CD4-positive, CD25-positive, alpha-beta regulatory T cell (primary cell): ENCODE measurements around the gene GAREM2. TPM values are rescaled to one million over a fixed set of nuclear protein-coding genes. Genes with fewer than 3 reads are reported as not detected.

ENCODE experiments used
- ATAC-seq, 2 donors: fragments of 150-1000 bp; cut with Tn5 transposase; one replicate each; pipeline ENCODE4 v1.10.0; 2021; ENCODE audit warnings: low read depth in 2 of 2, moderate number of reproducible peaks in 2 of 2, moderate library complexity in 1 of 2
- DNase-seq, 3 donors: peaks; one replicate each; pipeline versions ENCODE4 v3.0.0 to v3.0.0-alpha.2; 2012 to 2022; ENCODE audit warnings: mixed read lengths in 1 of 3
- H3K27ac ChIP-seq: one replicate; pipeline ENCODE4 v1.7.0; 2013; ENCODE audit warnings: mild to moderate bottlenecking, low read length; ENCODE audit not compliant: insufficient read depth, poor library complexity, severe bottlenecking
- H3K27me3 ChIP-seq: one replicate; pipeline ENCODE4 v1.7.0; 2013; ENCODE audit warnings: low read length; ENCODE audit not compliant: control insufficient read depth, insufficient read depth
- H3K36me3 ChIP-seq: one replicate; pipeline ENCODE4 v1.7.0; 2013; ENCODE audit warnings: mild to moderate bottlenecking, low read length, moderate library complexity; ENCODE audit not compliant: control insufficient read depth, insufficient read depth
- H3K4me1 ChIP-seq: 2 replicates; pipeline ENCODE4 v1.7.0; 2013; ENCODE audit warnings: mild to moderate bottlenecking, low read length; ENCODE audit not compliant: insufficient read depth, control insufficient read depth, poor library complexity, severe bottlenecking
- H3K4me3 ChIP-seq: one replicate; pipeline ENCODE4 v1.7.0; 2013; ENCODE audit warnings: low read depth, mild to moderate bottlenecking, low read length, moderate library complexity
- H3K9me3 ChIP-seq, 2 experiments: 1 replicate in 1 of 2; 2 replicates in 1 of 2; pipeline ENCODE4 v1.7.0; 2013; ENCODE audit warnings: low read length in 2 of 2, mild to moderate bottlenecking in 1 of 2, moderate library complexity in 1 of 2; ENCODE audit not compliant: control insufficient read depth in 2 of 2
- H3K27ac Mint-ChIP-seq, 3 donors: one replicate each; pipeline ENCODE4 v1.8.0; 2020 to 2022; ENCODE audit warnings: mild to moderate bottlenecking in 3 of 3, mixed read lengths in 3 of 3, moderate library complexity in 2 of 3
- H3K27me3 Mint-ChIP-seq: one replicate; pipeline ENCODE4 v1.8.0; 2022; ENCODE audit warnings: mild to moderate bottlenecking, mixed read lengths
- H3K36me3 Mint-ChIP-seq: one replicate; pipeline ENCODE4 v1.8.0; 2020; ENCODE audit warnings: mixed read lengths
- H3K4me1 Mint-ChIP-seq, 4 donors: one replicate each; pipeline ENCODE4 v1.8.0; 2020 to 2022; ENCODE audit warnings: mixed read lengths in 4 of 4, mild to moderate bottlenecking in 1 of 4
- H3K4me3 Mint-ChIP-seq, 4 donors: one replicate each; pipeline ENCODE4 v1.8.0; 2020 to 2022; ENCODE audit warnings: mild to moderate bottlenecking in 4 of 4, mixed read lengths in 4 of 4, moderate library complexity in 3 of 4
- H3K9me3 Mint-ChIP-seq, 7 donors: one replicate each; pipeline ENCODE4 v1.8.0; 2020 to 2022; ENCODE audit warnings: mixed read lengths in 7 of 7, mild to moderate bottlenecking in 3 of 7, moderate library complexity in 2 of 7
- polyA plus RNA-seq, 4 donors: library from polyadenylated mRNA; unstranded; fragments of 300-500 nt; fragmentation: Illumina TruSeq; gene quantifications; one replicate each; pipeline ENCODE4 v1.2.3, GENCODE V29; 2021
- total RNA-seq: library from RNA; stranded (reverse); gene quantifications from one replicate; pipeline ENCODE4 v1.2.3, GENCODE V29; 2022

The GAREM2 gene
- total and polyA plus RNA-seq, 5 donors from 2014 or later: 0.77 to 4.0 (median 1.3) TPM

GRCh38 chr2:26141145-26141769 lies 31.6 kb upstream of the GAREM2 start:
- Mint-ChIP-seq H3K36me3 (peaks cover 3% of the 10 kb centered on the region), H3K9me3 (no peaks in the 10 kb centered on the region), H3K27me3 (peaks cover 5% of the 10 kb centered on the region), H3K4me3 (no peak overlapping the region), H3K27ac (no peak overlapping the region), H3K4me1 (peaks cover 0 to 5% (median 1%) of the 10 kb centered on the region in 4 donors)
- ATAC-seq: no peak
- H3K36me3 ChIP-seq: peaks cover 4% of the 10 kb centered on the region
- no peaks in the 10 kb centered on the region for H3K9me3 ChIP-seq
- H3K4me3 ChIP-seq: no peak overlapping the region
- H3K27ac ChIP-seq: no peak overlapping the region
- H3K27me3 ChIP-seq: no peaks in the 10 kb centered on the region
- no peaks in the 10 kb centered on the region for H3K4me1 ChIP-seq
- no peak for DNase-seq

GRCh38 chr2:26144031-26144430 lies 28.9 kb upstream of the GAREM2 start:
- Mint-ChIP-seq H3K27ac (no peak overlapping the region), H3K4me3 (no peak overlapping the region), H3K36me3 (no peaks in the 10 kb centered on the region), H3K27me3 (peaks cover 5% of the 10 kb centered on the region), H3K9me3 (no peaks in the 10 kb centered on the region), H3K4me1 (peaks cover 0 to 5% (median 1%) of the 10 kb centered on the region in 4 donors)
- Histone ChIP-seq H3K4me1 (no peaks in the 10 kb centered on the region), H3K27me3 (no peaks in the 10 kb centered on the region), H3K27ac (no peak overlapping the region), H3K9me3 (no peaks in the 10 kb centered on the region), H3K36me3 (no peaks in the 10 kb centered on the region), H3K4me3 (no peak overlapping the region)
- ATAC-seq: no peak
- no peak for DNase-seq

- peak; percentile 36 to 75 (median 65) for DNase-seq
- H3K9me3 Mint-ChIP-seq: peaks cover 0 to 2% (median 0%) of the 10 kb centered on the region in 7 donors
- H3K4me1 Mint-ChIP-seq: peaks cover 0 to 5% (median 0%) of the 10 kb centered on the region in 4 donors
These were observed 27.8 kb upstream of the GAREM2 start for GRCh38 chr2:26144953-26145680.

GRCh38 chr2:26148501-26148900 lies 24.4 kb upstream of the GAREM2 start:
- no peak overlapping the region for H3K4me3 Mint-ChIP-seq
- H3K27me3 Mint-ChIP-seq: peaks cover 27% of the 10 kb centered on the region
- DNase-seq: no peak
- H3K36me3 ChIP-seq: no peaks in the 10 kb centered on the region
- H3K4me3 ChIP-seq: no peak overlapping the region
- H3K4me1 ChIP-seq: no peaks in the 10 kb centered on the region
- H3K36me3 Mint-ChIP-seq: no peaks in the 10 kb centered on the region
- no peaks in the 10 kb centered on the region for H3K9me3 ChIP-seq
- H3K27me3 ChIP-seq: peaks cover 8% of the 10 kb centered on the region
- no peak for ATAC-seq
- no peak overlapping the region for H3K27ac ChIP-seq
- peaks cover 0 to 5% (median 0%) of the 10 kb centered on the region in 4 donors for H3K4me1 Mint-ChIP-seq
- no peak overlapping the region for H3K27ac Mint-ChIP-seq
- H3K9me3 Mint-ChIP-seq: peaks cover 0 to 5% (median 0%) of the 10 kb centered on the region in 7 donors

More at GRCh38 chr2:26144953-26145680, 27.8 kb upstream of the GAREM2 start:
- H3K36me3 ChIP-seq: no peaks in the 10 kb centered on the region
- H3K27ac Mint-ChIP-seq: no peak overlapping the region
- no peaks in the 10 kb centered on the region for H3K4me1 ChIP-seq
- H3K27me3 ChIP-seq: peaks cover under 1% of the 10 kb centered on the region
- no peak overlapping the region for H3K4me3 Mint-ChIP-seq
- no peak overlapping the region for H3K27ac ChIP-seq
- peaks cover 14% of the 10 kb centered on the region for H3K27me3 Mint-ChIP-seq
- ATAC-seq: peak; percentile 59 to 62
- no peaks in the 10 kb centered on the region for H3K36me3 Mint-ChIP-seq
- H3K9me3 ChIP-seq: no peaks in the 10 kb centered on the region
- no peak overlapping the region for H3K4me3 ChIP-seq

- Histone ChIP-seq H3K9me3 (peaks cover 0 to 4% of the 10 kb centered on the region in 2 experiments), H3K36me3 (no peaks in the 10 kb centered on the region), H3K4me3 (no peak overlapping the region), H3K27ac (no peak overlapping the region), H3K4me1 (no peaks in the 10 kb centered on the region), H3K27me3 (peaks cover 8% of the 10 kb centered on the region)
- no peak for ATAC-seq
- peaks cover 0 to under 1% (median 0%) of the 10 kb centered on the region in 4 donors for H3K4me1 Mint-ChIP-seq
- no peaks in the 10 kb centered on the region for H3K36me3 Mint-ChIP-seq
- H3K27me3 Mint-ChIP-seq: peaks cover 36% of the 10 kb centered on the region
- H3K4me3 Mint-ChIP-seq: no peak overlapping the region
- H3K9me3 Mint-ChIP-seq: peaks cover 0 to 5% (median 0%) of the 10 kb centered on the region in 7 donors
- H3K27ac Mint-ChIP-seq: peak overlapping the region in 1 of 3 donors; percentile 33
- no peak for DNase-seq
These were observed 22.6 kb upstream of the GAREM2 start for GRCh38 chr2:26150243-26150642.

- DNase-seq (no peak), ATAC-seq (no peak)
These were observed 15.3 kb upstream of the GAREM2 start for GRCh38 chr2:26157580-26157979.

GRCh38 chr2:26161926-26162325 lies 11.0 kb upstream of the GAREM2 start:
- Mint-ChIP-seq H3K27ac (no peak overlapping the region), H3K36me3 (peaks cover 3% of the 10 kb centered on the region), H3K4me3 (no peak overlapping the region), H3K4me1 (no peaks in the 10 kb centered on the region), H3K27me3 (peaks cover 15% of the 10 kb centered on the region), H3K9me3 (peaks cover 0 to under 1% (median 0%) of the 10 kb centered on the region in 7 donors)
- DNase-seq: no peak
- Histone ChIP-seq H3K4me3 (no peak overlapping the region), H3K27me3 (no peaks in the 10 kb centered on the region), H3K4me1 (no peaks in the 10 kb centered on the region), H3K9me3 (no peaks in the 10 kb centered on the region), H3K27ac (no peak overlapping the region), H3K36me3 (no peaks in the 10 kb centered on the region)
- ATAC-seq: no peak

More at GRCh38 chr2:26157580-26157979, 15.3 kb upstream of the GAREM2 start:
- H3K36me3 Mint-ChIP-seq: peaks cover 3% of the 10 kb centered on the region
- Histone ChIP-seq H3K36me3 (no peaks in the 10 kb centered on the region), H3K27ac (no peak overlapping the region), H3K4me1 (no peaks in the 10 kb centered on the region), H3K9me3 (peaks cover 0 to 4% of the 10 kb centered on the region in 2 experiments), H3K4me3 (no peak overlapping the region), H3K27me3 (peaks cover 3% of the 10 kb centered on the region)
- peaks cover 19% of the 10 kb centered on the region for H3K27me3 Mint-ChIP-seq
- H3K9me3 Mint-ChIP-seq: peaks cover 0 to 1% (median 0%) of the 10 kb centered on the region in 7 donors
- H3K4me3 Mint-ChIP-seq: no peak overlapping the region
- H3K27ac Mint-ChIP-seq: peak overlapping the region in 1 of 3 donors; percentile 39
- no peaks in the 10 kb centered on the region for H3K4me1 Mint-ChIP-seq
